Testis (tissue), 3 donors: Measurements from ENCODE around the gene TBC1D13. TPM values are rescaled to one million over a fixed set of nuclear protein-coding genes. Genes with fewer than 3 reads are reported as not detected.
"Not testable (repeated sequence)": the region's sequence is repeated elsewhere in the genome, so short reads cannot be mapped to it uniquely, and the experiment has no call there.

Source experiments
- DNase-seq: peaks from one replicate; pipeline ENCODE4 v3.0.0-alpha.2; 2019
- H3K27ac ChIP-seq, 2 donors: fragments of 200-600 bp; sonication (generic); one replicate each; pipeline ENCODE4 v1.5.1; 2019
- H3K27me3 ChIP-seq: fragments of 200-600 bp; sonication (generic); one replicate; pipeline ENCODE4 v1.5.1; 2019
- H3K36me3 ChIP-seq: fragments of 200-600 bp; sonication (generic); one replicate; pipeline ENCODE4 v1.5.1; 2017; ENCODE audit warnings: low read depth; ENCODE audit errors: missing control alignments
- H3K4me1 ChIP-seq: fragments of 200-600 bp; sonication (generic); one replicate; pipeline ENCODE4 v1.5.1; 2019
- H3K4me3 ChIP-seq, 2 donors: fragments of 200-600 bp; sonication (generic); one replicate each; pipeline ENCODE4 v1.5.1; 2017 to 2019
- H3K9me3 ChIP-seq: fragments of 200-600 bp; sonication (generic); one replicate; pipeline ENCODE4 v1.5.1; 2017
- CTCF ChIP-seq, 3 experiments: fragments of 450-650 bp in 2 of 3; fragments of 200-600 bp in 1 of 3; sonication (generic) in 1 of 3; IDR thresholded peaks; one replicate each; pipeline ENCODE4 v1.5.1; 2016 to 2019; ENCODE audit warnings: antibody characterized with exemption in 3 of 3, mild to moderate bottlenecking in 2 of 3, moderate library complexity in 1 of 3
- POLR2A ChIP-seq: fragments of 450-650 bp; IDR thresholded peaks from one replicate; pipeline ENCODE4 v1.6.1; 2017; ENCODE audit warnings: antibody characterized with exemption, mild to moderate bottlenecking, moderate library complexity
- WGBS, 2 donors: methylation state at CpG; one replicate each; pipeline ENCODE4 v1.1.5; 2018; 5-methylcytosine and 5-hydroxymethylcytosine counted together
- intact Hi-C: fragments of 100-400 bp; cut with DNase I; formaldehyde crosslinking; loops from one replicate; pipeline ENCODE4 v1.15.1; 2023; ENCODE audit warnings: low total_unique reads
- polyA plus RNA-seq: library from polyadenylated mRNA; stranded (reverse); fragments of 350-450 nt; fragmentation: Illumina TruSeq; extraction: RNeasy Lipid Tissue Mini Kit (QIAGEN cat#74804); gene quantifications from one replicate; pipeline ENCODE4 v1.2.3, GENCODE V29; 2014; ENCODE audit warnings: low read depth, low replicate concordance; ENCODE audit not compliant: insufficient read depth
- total RNA-seq, 2 donors: library from RNA; depleted of rRNA; stranded (reverse); fragments of >200 nt; gene quantifications; one replicate each; pipeline ENCODE4 v1.2.3, GENCODE V29; 2016

Gene TBC1D13
- total and polyA plus RNA-seq, 3 donors from 2014 or later = 14.3 to 15.7 (median 15.5) TPM

- Histone ChIP-seq H3K4me3 (no peak overlapping the region), H3K9me3 (no peaks in the 10 kb centered on the region), H3K4me1 (peaks cover 11% of the 10 kb centered on the region), H3K36me3 (no peaks in the 10 kb centered on the region), H3K27me3 (no peaks in the 10 kb centered on the region), H3K27ac (peak overlapping the region in 1 of 2 donors; percentile 84)
- TF ChIP-seq POLR2A (no peak), CTCF (IDR thresholded peaks at IDR 0.05) (no peak)
- DNase-seq = no peak
- intact Hi-C loops = no loop called here
- 89 to 94% methylated on average over 1 of the region's 1 CpG for WGBS, 2 donors
These were observed 1.4 kb downstream of the TBC1D13 start for GRCh38 chr9:128788445-128788844.

- Histone ChIP-seq H3K36me3 (no peaks in the 10 kb centered on the region), H3K4me1 (peaks cover 11% of the 10 kb centered on the region), H3K4me3 (no peak overlapping the region), H3K9me3 (no peaks in the 10 kb centered on the region), H3K27me3 (no peaks in the 10 kb centered on the region), H3K27ac (no peak overlapping the region)
- TF ChIP-seq CTCF (IDR thresholded peaks at IDR 0.05) (no peak), POLR2A (no peak)
- intact Hi-C loops = no loop called here
- DNase-seq = no peak
- 89 to 92% methylated on average over 4 of the region's 4 CpGs for WGBS, 2 donors
These were observed 3.5 kb downstream of the TBC1D13 start for GRCh38 chr9:128790536-128790935.

GRCh38 chr9:128792134-128792533 lies 5.1 kb downstream of the TBC1D13 start:
- no peak for DNase-seq
- 93 to 97% methylated on average over 7 to 9 of the region's 9 CpGs for WGBS, 2 donors
- Histone ChIP-seq H3K27ac (no peak overlapping the region), H3K4me1 (peaks cover 7% of the 10 kb centered on the region), H3K27me3 (no peaks in the 10 kb centered on the region), H3K4me3 (no peak overlapping the region), H3K9me3 (no peaks in the 10 kb centered on the region), H3K36me3 (no peaks in the 10 kb centered on the region)
- intact Hi-C loops = no loop called here
- TF ChIP-seq POLR2A (no peak), CTCF (IDR thresholded peaks at IDR 0.05) (no peak)

GRCh38 chr9:128792978-128793686 lies 6.1 kb downstream of the TBC1D13 start:
- H3K27me3 ChIP-seq = no peaks in the 10 kb centered on the region
- intact Hi-C loops = no loop called here
- H3K9me3 ChIP-seq = no peaks in the 10 kb centered on the region
- no peaks in the 10 kb centered on the region for H3K36me3 ChIP-seq
- DNase-seq = no peak
- TF ChIP-seq CTCF (IDR thresholded peaks at IDR 0.05) (no peak), POLR2A (no peak)
- no peak overlapping the region for H3K4me3 ChIP-seq
- no peak overlapping the region for H3K27ac ChIP-seq
- 80 to 85% methylated on average over 8 of the region's 8 CpGs for WGBS, 2 donors
- peaks cover 3% of the 10 kb centered on the region for H3K4me1 ChIP-seq

- H3K27me3 ChIP-seq, intact Hi-C loops, H3K27ac ChIP-seq, H3K9me3 ChIP-seq, H3K4me3 ChIP-seq, H3K36me3 ChIP-seq, DNase-seq, H3K4me1 ChIP-seq: not testable (repeated sequence)
- WGBS, 2 donors = 48 to 50% methylated on average over 2 of the region's 2 CpGs
These were observed 7.9 kb downstream of the TBC1D13 start for GRCh38 chr9:128794961-128795360.
